H1 (cell line): Measurements from ENCODE around the gene SLC27A2. TPM values are rescaled to one million over a fixed set of nuclear protein-coding genes. Genes with fewer than 3 reads are reported as not detected.

Source experiments
- CTCF ChIA-PET: fragments of 300-600 bp; sonication (Branson Sonifier 250); formaldehyde crosslinking; loops from one replicate; lab custom pipeline; 2021; ENCODE audit not compliant: partially characterized antibody; lab: Charles Lee
- POLR2A ChIA-PET: fragments of 300-600 bp; sonication (Branson Sonifier 250); formaldehyde crosslinking; loops from one replicate; lab custom pipeline; 2021; ENCODE audit warnings: inconsistent platforms; ENCODE audit not compliant: partially characterized antibody; lab: Charles Lee
- DNase-seq, 2 experiments: peaks; one replicate each; pipeline versions ENCODE4 v3.0.0 to v3.0.0-alpha.2; 2010 to 2022; ENCODE audit warnings: low spot score in 2 of 2, low read depth in 1 of 2, mixed read lengths in 1 of 2
- FAIRE-seq: peaks from 2 replicates; lab custom pipeline; 2011; peaks lifted over from hg19 to GRCh38; lab: Jason Lieb, UNC
- H2AFZ ChIP-seq: 2 replicates; pipeline ENCODE4 v1.8.1; 2012; ENCODE audit warnings: low read length, inconsistent platforms
- H2AK5ac ChIP-seq: 2 replicates; pipeline ENCODE4 v1.6.1; 2013; ENCODE audit warnings: low read depth, low read length
- H2BK120ac ChIP-seq: replicated peaks from 2 replicates; pipeline ENCODE3; 2013; ENCODE audit warnings: low read depth, low read length, inconsistent platforms
- H2BK12ac ChIP-seq: 2 replicates; pipeline ENCODE4 v1.6.1; 2013; ENCODE audit warnings: low read depth, low read length
- H2BK15ac ChIP-seq: 2 replicates; pipeline ENCODE4 v1.6.1; 2013; ENCODE audit warnings: low read length
- H2BK20ac ChIP-seq: 2 replicates; pipeline ENCODE4 v1.6.1; 2013; ENCODE audit warnings: low read length
- H2BK5ac ChIP-seq: 2 replicates; pipeline ENCODE4 v1.6.1; 2013; ENCODE audit warnings: low read depth, low read length
- H3K14ac ChIP-seq: 2 replicates; pipeline ENCODE4 v1.6.1; 2013; ENCODE audit warnings: inconsistent platforms; ENCODE audit not compliant: insufficient read length
- H3K18ac ChIP-seq: 2 replicates; pipeline ENCODE4 v1.6.1; 2013; ENCODE audit warnings: low read length; ENCODE audit errors: extremely low read depth
- H3K23ac ChIP-seq: 2 replicates; pipeline ENCODE4 v1.6.1; 2013; ENCODE audit warnings: inconsistent platforms; ENCODE audit not compliant: insufficient read length
- H3K23me2 ChIP-seq: 2 replicates; pipeline ENCODE4 v1.6.1; 2013; ENCODE audit warnings: low read depth, low read length
- H3K27ac ChIP-seq: 2 replicates; pipeline ENCODE4 v1.6.1; 2011; ENCODE audit warnings: low read depth, low read length, inconsistent platforms
- H3K27me3 ChIP-seq, 4 experiments: replicated peaks in 1 of 4; 1 replicate in 1 of 4; 2 replicates in 3 of 4; pipeline versions ENCODE4 v1.6.1 to v1.8.1; 2011 to 2013; ENCODE audit warnings: low read length in 3 of 4, mild to moderate bottlenecking in 3 of 4, inconsistent platforms in 2 of 4, mixed read lengths in 2 of 4, moderate library complexity in 1 of 4; ENCODE audit not compliant: control insufficient read depth in 3 of 4, insufficient read depth in 3 of 4; ENCODE audit errors: extremely low read depth in 1 of 4
- H3K36me3 ChIP-seq, 4 experiments: 2 replicates each; pipeline versions ENCODE4 v1.6.1 to v1.8.1; 2011 to 2013; ENCODE audit warnings: mild to moderate bottlenecking in 4 of 4, low read length in 3 of 4, moderate library complexity in 2 of 4, control low read depth in 1 of 4, inconsistent platforms in 1 of 4; ENCODE audit not compliant: insufficient read depth in 4 of 4, control insufficient read depth in 2 of 4
- H3K4ac ChIP-seq: replicated peaks from 2 replicates; pipeline ENCODE3; 2013; ENCODE audit warnings: low read length, low read depth, mixed read lengths, inconsistent platforms; ENCODE audit not compliant: insufficient read length
- H3K4me1 ChIP-seq, 4 experiments: replicated peaks in 1 of 4; 1 replicate in 1 of 4; 2 replicates in 3 of 4; pipeline versions ENCODE4 v1.6.1 to v1.8.1; 2011 to 2013; ENCODE audit warnings: low read length in 3 of 4, inconsistent platforms in 2 of 4, mixed read lengths in 1 of 4; ENCODE audit not compliant: insufficient read depth in 4 of 4, control insufficient read depth in 3 of 4
- H3K4me2 ChIP-seq, 2 experiments: 2 replicates each; pipeline versions ENCODE4 v1.6.1 to v1.8.1; 2011 to 2013; ENCODE audit warnings: low read depth in 2 of 2, low read length in 2 of 2, control low read depth in 1 of 2, inconsistent platforms in 1 of 2, mild to moderate bottlenecking in 1 of 2; ENCODE audit not compliant: insufficient read depth in 1 of 2
- H3K4me3 ChIP-seq, 4 experiments: fragments of 200-600, 300-600 bp in 1 of 4; sonication (generic), shearing (Covaris generic), sonication (Bioruptor Twin) in 1 of 4; 2 replicates each; pipeline versions ENCODE4 v1.5.1 to v1.8.1; 2011 to 2016; ENCODE audit warnings: low read length in 4 of 4, low read depth in 3 of 4, control low read depth in 2 of 4, inconsistent platforms in 2 of 4, mild to moderate bottlenecking in 2 of 4, mixed read lengths in 1 of 4, moderate library complexity in 1 of 4; ENCODE audit not compliant: insufficient read depth in 2 of 4; ENCODE audit errors: extremely low read depth in 1 of 4
- H3K56ac ChIP-seq: replicated peaks from 2 replicates; pipeline ENCODE3; 2013; ENCODE audit warnings: low read depth, mild to moderate bottlenecking, mixed read lengths, low read length, inconsistent platforms; ENCODE audit not compliant: insufficient read length
- H3K79me1 ChIP-seq: 2 replicates; pipeline ENCODE4 v1.6.1; 2013; ENCODE audit warnings: low read depth, low read length, control low read depth
- H3K79me2 ChIP-seq, 2 experiments: 2 replicates each; pipeline versions ENCODE4 v1.6.1 to v1.8.1; 2012 to 2013; ENCODE audit warnings: low read length in 2 of 2, mild to moderate bottlenecking in 2 of 2, inconsistent platforms in 1 of 2; ENCODE audit not compliant: insufficient read depth in 2 of 2, control insufficient read depth in 1 of 2
- H3K9ac ChIP-seq, 4 experiments: replicated peaks in 1 of 4; 1 replicate in 1 of 4; 2 replicates in 3 of 4; pipeline versions ENCODE4 v1.6.1 to v1.8.1; 2011 to 2013; ENCODE audit warnings: low read depth in 3 of 4, low read length in 3 of 4, control low read depth in 2 of 4, mild to moderate bottlenecking in 2 of 4, moderate library complexity in 2 of 4, inconsistent platforms in 1 of 4; ENCODE audit errors: extremely low read depth in 1 of 4
- H3K9me3 ChIP-seq, 2 experiments: 2 replicates each; pipeline versions ENCODE4 v1.6.1 to v1.8.1; 2012 to 2013; ENCODE audit warnings: mild to moderate bottlenecking in 2 of 2, moderate library complexity in 2 of 2, control low read depth in 1 of 2, inconsistent platforms in 1 of 2, low read depth in 1 of 2, low read length in 1 of 2, mixed read lengths in 1 of 2; ENCODE audit not compliant: insufficient read depth in 2 of 2
- H4K20me1 ChIP-seq, 2 experiments: replicated peaks in 1 of 2; 2 replicates each; pipeline versions ENCODE3 to v1.8.1; 2011 to 2013; ENCODE audit warnings: inconsistent platforms in 2 of 2, low read length in 2 of 2, mild to moderate bottlenecking in 1 of 2; ENCODE audit not compliant: insufficient read depth in 2 of 2, control insufficient read depth in 1 of 2
- H4K5ac ChIP-seq: 2 replicates; pipeline ENCODE4 v1.6.1; 2013; ENCODE audit warnings: low read length, low read depth, mixed read lengths, inconsistent platforms; ENCODE audit not compliant: insufficient read length
- H4K8ac ChIP-seq: 2 replicates; pipeline ENCODE4 v1.8.0; 2013; ENCODE audit warnings: mild to moderate bottlenecking, moderate library complexity, low read length, inconsistent platforms; ENCODE audit not compliant: insufficient read depth; ENCODE audit errors: extremely low read depth
- H4K91ac ChIP-seq: replicated peaks from 2 replicates; pipeline ENCODE3; 2013; ENCODE audit warnings: low read length, mixed read lengths, inconsistent platforms; ENCODE audit not compliant: insufficient read length
- BACH1 ChIP-seq: IDR thresholded peaks from 2 replicates; pipeline ENCODE4 v1.6.1; 2012; ENCODE audit warnings: low read length, improper control_type of control experiment
- BCL11A ChIP-seq, 2 experiments: IDR thresholded peaks; one replicate each; pipeline ENCODE4 v1.6.1; 2011; ENCODE audit warnings: low read depth in 2 of 2, low read length in 2 of 2, mild to moderate bottlenecking in 2 of 2
- CHD1 ChIP-seq: IDR thresholded peaks from 2 replicates; pipeline ENCODE4 v1.6.1; 2012; ENCODE audit warnings: low read depth, low read length, improper control_type of control experiment
- SP4 ChIP-seq: IDR thresholded peaks from 2 replicates; pipeline ENCODE4 v1.6.1; 2012; ENCODE audit warnings: low read length, inconsistent platforms
- USF2 ChIP-seq: IDR thresholded peaks from 2 replicates; pipeline ENCODE4 v1.6.1; 2011; ENCODE audit warnings: low read length, improper control_type of control experiment
- WGBS, 2 experiments: shearing (Covaris generic) in 1 of 2; methylation state at CpG; one replicate each; pipeline versions ENCODE4 v1.1.6 to v1.1.7; 2013 to 2015; ENCODE audit warnings: low lambda C conversion rate in 2 of 2, mixed read lengths in 2 of 2, inconsistent platforms in 1 of 2, low coverage in 1 of 2, missing lambda C conversion rate in 1 of 2; ENCODE audit not compliant: insufficient replicate concordance in 2 of 2, insufficient coverage in 1 of 2, insufficient read length in 1 of 2; ENCODE audit errors: extremely low coverage in 1 of 2, missing lambda C conversion rate in 1 of 2; 5-methylcytosine and 5-hydroxymethylcytosine counted together
- polyA plus RNA-seq, 7 experiments: library from polyadenylated mRNA; depleted of rRNA in 3 of 7; stranded (reverse) in 5 of 7; unstranded in 2 of 7; fragments of >200 nt in 5 of 7; fragments of 200-250 nt in 2 of 7; gene quantifications; 1 replicate in 5 of 7; 2 replicates in 1 of 7; 4 replicates in 1 of 7; pipeline versions ENCODE4 v1.2.1 to v1.2.3, GENCODE V29; 2011 to 2013; ENCODE audit warnings: missing spikeins in 2 of 7, mixed read lengths in 2 of 7
- total RNA-seq: library from RNA; stranded (reverse); fragmentation: NEBNext Ultra II Directional; extraction: Animal tissue kit (Norgen Biotek cat#: 25700); gene quantifications from 2 replicates; pipeline ENCODE4 v1.2.1, GENCODE V29; 2021

SLC27A2 gene
- total and polyA plus RNA-seq, 2 of the 8 experiments (the other 6 are each of a cell fraction or from before 2014, with no cell fraction given): 5.6 to 5.8 TPM

- Histone ChIP-seq H3K4ac (no peak overlapping the region), H3K23me2 (no peaks in the 10 kb centered on the region), H3K23ac (no peak overlapping the region), H2AFZ (no peak overlapping the region), H2BK120ac (no peak overlapping the region), H4K5ac (no peak overlapping the region), H3K4me1 (peaks cover 0 to 4% (median 1%) of the 10 kb centered on the region in 4 experiments; a peak in 3 of 7 replicates), H4K20me1 (no peaks in the 10 kb centered on the region), H3K79me1 (no peaks in the 10 kb centered on the region), H3K4me2 (no peak overlapping the region), H2BK5ac (no peak overlapping the region), H3K9ac (no peak overlapping the region), H3K18ac (no peak overlapping the region), H3K56ac (no peak overlapping the region), H3K4me3 (no peak overlapping the region), H2BK20ac (no peak overlapping the region), H3K9me3 (no peaks in the 10 kb centered on the region), H3K79me2 (no peaks in the 10 kb centered on the region), H3K27me3 (no peaks in the 10 kb centered on the region), H3K14ac (no peak overlapping the region), H2AK5ac (no peak overlapping the region), H2BK15ac (no peak overlapping the region), H3K27ac (no peak overlapping the region), H4K8ac (no peak overlapping the region), H3K36me3 (no peaks in the 10 kb centered on the region), H4K91ac (no peak overlapping the region), H2BK12ac (no peak overlapping the region)
- 91% methylated on average over 2 of the region's 2 CpGs; no CpG with 5 or more reads in 1 of the 2 experiments for WGBS, 2 experiments
- ChIA-PET POLR2A (no interaction called here), CTCF (interaction anchor here (1.2 to 1.6 kb wide), 2 partner anchors 12 to 55 kb away, joined by 3 to 7 read pairs; no protein-coding TSS in a partner anchor)
- TF ChIP-seq USF2 (no peak), CHD1 (no peak), BACH1 (no peak), BCL11A (IDR thresholded peaks at IDR 0.05; ENCODE audit: low read depth in 2 of 2, low read length in 2 of 2) (no peak), SP4 (no peak)
- no peak for DNase-seq
- no peak for FAIRE-seq
Measured at GRCh38 chr15:50260969-50261496, 79.0 kb downstream of the SLC27A2 start.
